ENCODE results near the gene SLC25A22. TPM values are rescaled to one million over a fixed set of nuclear protein-coding genes. Genes with fewer than 3 reads are reported as not detected.

The SLC25A22 gene
- polyA plus RNA-seq, 1 donor (not counting 4 experiments of a cell fraction or from before 2014, with no cell fraction given), result 13.5 TPM

DNA sequence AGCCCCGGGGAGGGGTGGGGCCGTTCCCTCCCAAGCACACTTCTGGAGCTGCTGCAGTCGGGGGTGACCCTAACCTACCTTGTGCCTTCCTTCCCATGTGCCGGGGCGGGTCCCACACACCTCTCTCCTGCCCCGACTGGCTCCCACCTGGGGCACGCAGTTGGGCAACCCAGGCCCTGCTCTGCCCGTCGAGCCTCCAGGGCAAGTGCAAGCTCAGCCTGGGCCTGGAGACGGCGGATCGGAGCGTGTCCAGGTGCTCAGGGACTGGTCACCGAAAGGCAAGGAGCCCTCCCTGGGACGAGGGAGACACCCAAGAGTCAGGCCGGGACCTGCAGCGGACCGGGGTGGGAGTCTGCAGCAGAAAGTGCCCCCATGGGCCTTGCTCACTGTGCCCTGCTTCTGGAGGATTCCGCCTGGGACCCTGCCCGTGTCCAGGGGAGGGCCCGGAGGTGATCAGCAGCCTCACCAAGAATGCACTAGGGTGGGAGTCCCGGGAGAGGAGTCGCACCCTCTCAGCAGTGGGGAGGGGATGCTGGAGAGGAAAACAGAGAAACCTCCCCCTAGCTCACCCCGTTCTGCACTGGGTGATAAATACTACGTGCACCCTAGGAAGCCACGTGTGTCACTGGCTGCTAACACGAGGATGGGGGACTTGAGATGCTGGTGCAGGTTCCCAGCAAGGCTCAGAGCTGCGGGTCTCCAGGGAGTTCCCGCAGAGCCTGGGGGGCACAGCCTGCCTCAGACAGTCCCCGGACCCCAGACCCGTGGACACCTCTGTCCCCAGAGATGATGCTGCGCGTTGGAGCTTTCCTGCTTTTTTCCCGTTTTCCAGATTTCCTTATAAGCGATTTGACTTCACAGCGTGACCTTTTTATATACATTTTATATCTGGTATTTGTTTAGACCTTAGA, 15.6 kb downstream of the SLC25A22 start:
- Histone ChIP-seq H3K9me1 (ENCODE audit: control insufficient read depth, extremely low read depth, insufficient read depth, low read length) (peaks cover 2% of the 10 kb centered on the region), H3K36me3 (ENCODE audit: control insufficient read depth in 2 of 2, extremely low read depth in 1 of 2, insufficient read depth in 2 of 2, low read length in 2 of 2) (peaks cover 0 to 7% of the 10 kb centered on the region in 2 experiments), H3K4me2 (ENCODE audit: control insufficient read depth, extremely low read depth, insufficient read depth, low read depth, low read length) (no peak overlapping the region), H3K4me1 (ENCODE audit: control insufficient read depth, extremely low read depth, insufficient read depth, low read length) (peaks cover 19% of the 10 kb centered on the region), H4K20me1 (ENCODE audit: control insufficient read depth, extremely low read depth, insufficient read depth, low read length) (no peaks in the 10 kb centered on the region), H3K27ac (ENCODE audit: control insufficient read depth, insufficient read depth, low read length) (no peak overlapping the region), H2AFZ (ENCODE audit: control insufficient read depth, low read length) (no peak overlapping the region), H3K9me3 (ENCODE audit: control insufficient read depth, low read depth, low read length) (no peaks in the 10 kb centered on the region), H3K27me3 (ENCODE audit: control insufficient read depth, extremely low read depth, insufficient read depth, low read length) (no peaks in the 10 kb centered on the region), H3K4me3 (ENCODE audit: control insufficient read depth in 2 of 3, extremely low read depth in 1 of 3, insufficient read depth in 2 of 3, low read depth in 1 of 3, low read length in 3 of 3) (no peak overlapping the region), H3K79me2 (ENCODE audit: control insufficient read depth, insufficient read depth, low read length) (peaks cover 19% of the 10 kb centered on the region), H3K9ac (ENCODE audit: control insufficient read depth, extremely low read depth, insufficient read depth, low read length) (no peak overlapping the region)
- FAIRE-seq, result no peak
- no peak for TF ChIP-seq EZH2 (IDR thresholded peaks at IDR 0.05; ENCODE audit: low read length)
- TF ChIP-seq CTCF (optimal IDR thresholded peaks at IDR 0.05 in 1 of 3, IDR thresholded peaks at IDR 0.05 in 1 of 3, conservative IDR thresholded peaks at IDR 0.05 in 1 of 3; ENCODE audit: extremely low read depth in 1 of 3, insufficient read depth in 2 of 3, low read length in 3 of 3), result no peak
- DNase-seq (ENCODE audit: low read depth, low spot score), result no peak
- dilution Hi-C loops (cut with MboI; ENCODE audit: extremely low pct_ligation_motif_present, low sequenced_read_pairs), result no loop called here

- no peaks in the 10 kb centered on the region for H3K27me3 ChIP-seq (ENCODE audit: control insufficient read depth, extremely low read depth, insufficient read depth, low read length)
- DNase-seq (ENCODE audit: low read depth, low spot score), result no peak
- no peak overlapping the region for H3K4me3 ChIP-seq (ENCODE audit: control insufficient read depth in 2 of 3, extremely low read depth in 1 of 3, insufficient read depth in 2 of 3, low read depth in 1 of 3, low read length in 3 of 3)
- H3K9me1 ChIP-seq (ENCODE audit: control insufficient read depth, extremely low read depth, insufficient read depth, low read length), result peaks cover 9% of the 10 kb centered on the region
- dilution Hi-C loops (cut with MboI; ENCODE audit: extremely low pct_ligation_motif_present, low sequenced_read_pairs), result no loop called here
- H3K9me3 ChIP-seq (ENCODE audit: control insufficient read depth, low read depth, low read length), result no peaks in the 10 kb centered on the region
- no peak overlapping the region for H2AFZ ChIP-seq (ENCODE audit: control insufficient read depth, low read length)
- H4K20me1 ChIP-seq (ENCODE audit: control insufficient read depth, extremely low read depth, insufficient read depth, low read length), result peaks cover 7% of the 10 kb centered on the region
- no peak for FAIRE-seq
- no peak overlapping the region for H3K9ac ChIP-seq (ENCODE audit: control insufficient read depth, extremely low read depth, insufficient read depth, low read length)
- peaks cover 38% of the 10 kb centered on the region for H3K79me2 ChIP-seq (ENCODE audit: control insufficient read depth, insufficient read depth, low read length)
- peaks cover 26% of the 10 kb centered on the region for H3K4me1 ChIP-seq (ENCODE audit: control insufficient read depth, extremely low read depth, insufficient read depth, low read length)
- H3K36me3 ChIP-seq (ENCODE audit: control insufficient read depth in 2 of 2, extremely low read depth in 1 of 2, insufficient read depth in 2 of 2, low read length in 2 of 2), result peaks cover 0 to 7% of the 10 kb centered on the region in 2 experiments
- no peak overlapping the region for H3K4me2 ChIP-seq (ENCODE audit: control insufficient read depth, extremely low read depth, insufficient read depth, low read depth, low read length)
- no peak overlapping the region for H3K27ac ChIP-seq (ENCODE audit: control insufficient read depth, insufficient read depth, low read length)
- no peak for TF ChIP-seq EZH2 (IDR thresholded peaks at IDR 0.05; ENCODE audit: low read length)
- TF ChIP-seq CTCF (optimal IDR thresholded peaks at IDR 0.05 in 1 of 3, IDR thresholded peaks at IDR 0.05 in 1 of 3, conservative IDR thresholded peaks at IDR 0.05 in 1 of 3; ENCODE audit: extremely low read depth in 1 of 3, insufficient read depth in 2 of 3, low read length in 3 of 3), result no peak
Measured at GRCh38 chr11:779955-780532, 18.0 kb downstream of the SLC25A22 start.
